ENCODE data around the gene ETV3.

- TF ChIP-seq, protein P1, sequence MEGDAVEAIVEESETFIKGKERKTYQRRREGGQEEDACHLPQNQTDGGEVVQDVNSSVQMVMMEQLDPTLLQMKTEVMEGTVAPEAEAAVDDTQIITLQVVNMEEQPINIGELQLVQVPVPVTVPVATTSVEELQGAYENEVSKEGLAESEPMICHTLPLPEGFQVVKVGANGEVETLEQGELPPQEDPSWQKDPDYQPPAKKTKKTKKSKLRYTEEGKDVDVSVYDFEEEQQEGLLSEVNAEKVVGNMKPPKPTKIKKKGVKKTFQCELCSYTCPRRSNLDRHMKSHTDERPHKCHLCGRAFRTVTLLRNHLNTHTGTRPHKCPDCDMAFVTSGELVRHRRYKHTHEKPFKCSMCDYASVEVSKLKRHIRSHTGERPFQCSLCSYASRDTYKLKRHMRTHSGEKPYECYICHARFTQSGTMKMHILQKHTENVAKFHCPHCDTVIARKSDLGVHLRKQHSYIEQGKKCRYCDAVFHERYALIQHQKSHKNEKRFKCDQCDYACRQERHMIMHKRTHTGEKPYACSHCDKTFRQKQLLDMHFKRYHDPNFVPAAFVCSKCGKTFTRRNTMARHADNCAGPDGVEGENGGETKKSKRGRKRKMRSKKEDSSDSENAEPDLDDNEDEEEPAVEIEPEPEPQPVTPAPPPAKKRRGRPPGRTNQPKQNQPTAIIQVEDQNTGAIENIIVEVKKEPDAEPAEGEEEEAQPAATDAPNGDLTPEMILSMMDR (IDR thresholded peaks at IDR 0.05): no peak
- TF ChIP-seq POLR2AphosphoS5 (IDR thresholded peaks at IDR 0.05): no peak
- TF ChIP-seq POLR2A (IDR thresholded peaks at IDR 0.05): no peak
Measured at GRCh38 chr1:157108448-157108847, 29.7 kb downstream of the ETV3 start.

All from upper lobe of left lung (tissue), 4 donors.